ENCODE results near the gene TMEM198.

Gene TMEM198

GRCh38 chr2:219562049-219563020 is 18.5 kb downstream of the TMEM198 start:
- no peak for TF ChIP-seq CTCF (IDR thresholded peaks at IDR 0.05; ENCODE audit: low read depth, low read length)
- no peak overlapping the region for H3K4me3 ChIP-seq (replicated peaks in 1 of 2; ENCODE audit: low read depth in 2 of 2, low read length in 2 of 2)
- no peak for DNase-seq (ENCODE audit: low read depth in 2 of 2)

GRCh38 chr2:219563271-219563928 is 19.6 kb downstream of the TMEM198 start:
- no peak for TF ChIP-seq CTCF (IDR thresholded peaks at IDR 0.05; ENCODE audit: low read depth, low read length)
- no peak overlapping the region for H3K4me3 ChIP-seq (replicated peaks in 1 of 2; ENCODE audit: low read depth in 2 of 2, low read length in 2 of 2)
- DNase-seq (ENCODE audit: low read depth in 2 of 2), result no peak

GRCh38 chr2:219565130-219566080 is 21.6 kb downstream of the TMEM198 start:
- TF ChIP-seq CTCF (IDR thresholded peaks at IDR 0.05; ENCODE audit: low read depth, low read length), result no peak
- H3K4me3 ChIP-seq (replicated peaks in 1 of 2; ENCODE audit: low read depth in 2 of 2, low read length in 2 of 2), result no peak overlapping the region
- no peak for DNase-seq (ENCODE audit: low read depth in 2 of 2)

- DNase-seq (ENCODE audit: low read depth in 2 of 2), result no peak
- TF ChIP-seq CTCF (IDR thresholded peaks at IDR 0.05; ENCODE audit: low read depth, low read length), result no peak
- no peak overlapping the region for H3K4me3 ChIP-seq (replicated peaks in 1 of 2; ENCODE audit: low read depth in 2 of 2, low read length in 2 of 2)
Measured at GRCh38 chr2:219566640-219567039, 22.8 kb downstream of the TMEM198 start.

- DNase-seq (ENCODE audit: low read depth in 2 of 2), result no peak
- no peak for TF ChIP-seq CTCF (IDR thresholded peaks at IDR 0.05; ENCODE audit: low read depth, low read length)
- H3K4me3 ChIP-seq (replicated peaks in 1 of 2; ENCODE audit: low read depth in 2 of 2, low read length in 2 of 2), result no peak overlapping the region
Measured at GRCh38 chr2:219567131-219567530, 23.3 kb downstream of the TMEM198 start.

GRCh38 chr2:219567791-219568361 is 24.0 kb downstream of the TMEM198 start:
- no peak for DNase-seq (ENCODE audit: low read depth in 2 of 2)
- TF ChIP-seq CTCF (IDR thresholded peaks at IDR 0.05; ENCODE audit: low read depth, low read length), result no peak

More at GRCh38 chr2:219567791-219568361, 24.0 kb downstream of the TMEM198 start:
- no peak overlapping the region for H3K4me3 ChIP-seq (replicated peaks in 1 of 2; ENCODE audit: low read depth in 2 of 2, low read length in 2 of 2)
